Activated naive CD4-positive, alpha-beta T cell treated with anti-CD3 and anti-CD28 coated beads, Interleukin-2, amount 10 ng/mL, durations not matched to agents 7 days and 5 days (primary cell): ENCODE results near the gene B3GAT2.
A peak's percentile ranks its signal among the peaks of the same experiment; 100 is the strongest.

ENCODE experiments used
- CTCF ChIA-PET: fragments of 350-600 bp; sonication (Branson Sonifier 250); formaldehyde crosslinking; loops from one replicate; lab custom pipeline; 2021; ENCODE audit warnings: antibody characterized with exemption; lab: Charles Lee
- DNase-seq: peaks from one replicate; pipeline ENCODE4 v3.0.0-alpha.2; 2020
- H3K27ac Mint-ChIP-seq: one replicate; pipeline ENCODE4 v1.8.0; 2021; ENCODE audit warnings: mild to moderate bottlenecking, moderate library complexity, mixed read lengths
- H3K27me3 Mint-ChIP-seq: one replicate; pipeline ENCODE4 v1.8.0; 2021; ENCODE audit warnings: mild to moderate bottlenecking, mixed read lengths
- H3K36me3 Mint-ChIP-seq: one replicate; pipeline ENCODE4 v1.8.0; 2021; ENCODE audit warnings: mixed read lengths
- H3K4me1 Mint-ChIP-seq: one replicate; pipeline ENCODE4 v1.8.0; 2021; ENCODE audit warnings: mixed read lengths
- H3K4me3 Mint-ChIP-seq: one replicate; pipeline ENCODE4 v1.8.0; 2021; ENCODE audit warnings: mild to moderate bottlenecking, moderate library complexity, mixed read lengths
- H3K9me3 Mint-ChIP-seq: one replicate; pipeline ENCODE4 v1.8.0; 2021; ENCODE audit warnings: mixed read lengths

The B3GAT2 gene

GRCh38 chr6:70956451-70957283, at the start of gene B3GAT2:
Gene B3GAT2, minus strand, starts transcription at chr6:70957060. Its CDS starts 631 bp downstream, at chr6:70956429.
- Mint-ChIP-seq H3K27me3 (peaks cover 74% of the 10 kb centered on the region), H3K4me3 (peak within 1 kb of the TSS; percentile 66), H3K36me3 (no peaks in the 10 kb centered on the region), H3K9me3 (no peaks in the 10 kb centered on the region), H3K4me1 (peaks cover 22% of the 10 kb centered on the region), H3K27ac (peak within 1 kb of the TSS; percentile 42)
- peak; percentile 21 for DNase-seq
- CTCF ChIA-PET, result interaction anchor here (0.9 to 2.1 kb wide), 20 partner anchors 8 to 662 kb away, joined by 3 to 14 read pairs (median 4); partner anchors contain the start of gene FAM135A

GRCh38 chr6:70998148-70998547, 41.3 kb upstream of the B3GAT2 start:
- Mint-ChIP-seq H3K9me3 (no peaks in the 10 kb centered on the region), H3K4me3 (no peak overlapping the region), H3K36me3 (no peaks in the 10 kb centered on the region), H3K27ac (no peak overlapping the region), H3K27me3 (peaks cover 5% of the 10 kb centered on the region), H3K4me1 (no peaks in the 10 kb centered on the region)
- CTCF ChIA-PET, result no interaction called here
- no peak for DNase-seq

- DNase-seq, result no peak
- CTCF ChIA-PET, result no interaction called here
- Mint-ChIP-seq H3K9me3 (no peaks in the 10 kb centered on the region), H3K4me3 (no peak overlapping the region), H3K27ac (no peak overlapping the region), H3K4me1 (no peaks in the 10 kb centered on the region), H3K36me3 (no peaks in the 10 kb centered on the region), H3K27me3 (peaks cover 5% of the 10 kb centered on the region)
These were observed 40.5 kb upstream of the B3GAT2 start for GRCh38 chr6:70997379-70997778.

GRCh38 chr6:70996106-70996505, 39.2 kb upstream of the B3GAT2 start:
- Mint-ChIP-seq H3K27me3 (peaks cover 5% of the 10 kb centered on the region), H3K27ac (no peak overlapping the region), H3K4me3 (no peak overlapping the region), H3K4me1 (no peaks in the 10 kb centered on the region), H3K36me3 (no peaks in the 10 kb centered on the region), H3K9me3 (no peaks in the 10 kb centered on the region)
- no peak for DNase-seq
- CTCF ChIA-PET, result no interaction called here

- Mint-ChIP-seq H3K4me3 (no peak overlapping the region), H3K27me3 (peaks cover 5% of the 10 kb centered on the region), H3K36me3 (no peaks in the 10 kb centered on the region), H3K4me1 (no peaks in the 10 kb centered on the region), H3K27ac (no peak overlapping the region), H3K9me3 (no peaks in the 10 kb centered on the region)
- CTCF ChIA-PET, result interaction anchor here (0.9 kb wide), 1 partner anchor 15 kb away, joined by 3 read pairs; no protein-coding TSS in a partner anchor
- no peak for DNase-seq
These were observed 38.6 kb upstream of the B3GAT2 start for GRCh38 chr6:70995411-70995810.

GRCh38 chr6:70991253-70991652, 34.4 kb upstream of the B3GAT2 start:
- no peaks in the 10 kb centered on the region for H3K9me3 Mint-ChIP-seq
- H3K4me1 Mint-ChIP-seq, result no peaks in the 10 kb centered on the region
- no peaks in the 10 kb centered on the region for H3K36me3 Mint-ChIP-seq
- CTCF ChIA-PET, result interaction anchor here (0.7 kb wide), 1 partner anchor 16 kb away, joined by 3 read pairs; no protein-coding TSS in a partner anchor
- H3K27ac Mint-ChIP-seq, result no peak overlapping the region
- no peaks in the 10 kb centered on the region for H3K27me3 Mint-ChIP-seq
- DNase-seq, result no peak
- no peak overlapping the region for H3K4me3 Mint-ChIP-seq

GRCh38 chr6:70985156-70985555, 28.3 kb upstream of the B3GAT2 start:
- DNase-seq, result no peak
- no peak overlapping the region for H3K27ac Mint-ChIP-seq
- CTCF ChIA-PET, result no interaction called here
- no peaks in the 10 kb centered on the region for H3K36me3 Mint-ChIP-seq
- no peaks in the 10 kb centered on the region for H3K4me1 Mint-ChIP-seq
- no peak overlapping the region for H3K4me3 Mint-ChIP-seq
- no peaks in the 10 kb centered on the region for H3K27me3 Mint-ChIP-seq
- H3K9me3 Mint-ChIP-seq, result no peaks in the 10 kb centered on the region

GRCh38 chr6:70982747-70983146, 25.9 kb upstream of the B3GAT2 start:
- no peaks in the 10 kb centered on the region for H3K27me3 Mint-ChIP-seq
- H3K4me3 Mint-ChIP-seq, result no peak overlapping the region
- no peaks in the 10 kb centered on the region for H3K4me1 Mint-ChIP-seq

GRCh38 chr6:70980727-70981126, 23.9 kb upstream of the B3GAT2 start:
- Mint-ChIP-seq H3K4me3 (no peak overlapping the region), H3K9me3 (no peaks in the 10 kb centered on the region), H3K4me1 (no peaks in the 10 kb centered on the region), H3K27me3 (no peaks in the 10 kb centered on the region), H3K36me3 (no peaks in the 10 kb centered on the region), H3K27ac (no peak overlapping the region)
- no peak for DNase-seq
- CTCF ChIA-PET, result no interaction called here

More at GRCh38 chr6:70982747-70983146, 25.9 kb upstream of the B3GAT2 start:
- no peak for DNase-seq
- CTCF ChIA-PET, result no interaction called here
- Mint-ChIP-seq H3K27ac (no peak overlapping the region), H3K9me3 (no peaks in the 10 kb centered on the region), H3K36me3 (no peaks in the 10 kb centered on the region)

GRCh38 chr6:70973604-70974003, 16.7 kb upstream of the B3GAT2 start:
- peaks cover 2% of the 10 kb centered on the region for H3K9me3 Mint-ChIP-seq
- CTCF ChIA-PET, result no interaction called here
- no peak for DNase-seq
- H3K27ac Mint-ChIP-seq, result no peak overlapping the region
- no peaks in the 10 kb centered on the region for H3K4me1 Mint-ChIP-seq
- H3K27me3 Mint-ChIP-seq, result peaks cover 3% of the 10 kb centered on the region
- no peak overlapping the region for H3K4me3 Mint-ChIP-seq
- H3K36me3 Mint-ChIP-seq, result no peaks in the 10 kb centered on the region

GRCh38 chr6:70967049-70967448, 10.2 kb upstream of the B3GAT2 start:
- Mint-ChIP-seq H3K27ac (no peak overlapping the region), H3K4me3 (no peak overlapping the region), H3K4me1 (no peaks in the 10 kb centered on the region), H3K27me3 (peaks cover 3% of the 10 kb centered on the region), H3K9me3 (no peaks in the 10 kb centered on the region), H3K36me3 (no peaks in the 10 kb centered on the region)
- CTCF ChIA-PET, result no interaction called here
- DNase-seq, result no peak

GRCh38 chr6:70957284-70957617, 391 bp upstream of the B3GAT2 start:
- peaks cover 69% of the 10 kb centered on the region for H3K27me3 Mint-ChIP-seq
- no peaks in the 10 kb centered on the region for H3K9me3 Mint-ChIP-seq
- peaks cover 22% of the 10 kb centered on the region for H3K4me1 Mint-ChIP-seq
- H3K27ac Mint-ChIP-seq, result no peak overlapping the region
- H3K36me3 Mint-ChIP-seq, result no peaks in the 10 kb centered on the region
- no peak for DNase-seq
- CTCF ChIA-PET, result interaction anchor here (2.1 kb wide), 1 partner anchor 647 kb away, joined by 7 read pairs; no protein-coding TSS in a partner anchor
- H3K4me3 Mint-ChIP-seq, result peak overlapping the region; percentile 15

GRCh38 chr6:70956191-70956450, 739 bp downstream of the B3GAT2 start:
- Mint-ChIP-seq H3K27ac (peak overlapping the region; percentile 42), H3K27me3 (peaks cover 74% of the 10 kb centered on the region), H3K36me3 (no peaks in the 10 kb centered on the region), H3K4me3 (peak overlapping the region; percentile 66), H3K9me3 (no peaks in the 10 kb centered on the region), H3K4me1 (peaks cover 22% of the 10 kb centered on the region)
- no peak for DNase-seq
- CTCF ChIA-PET, result interaction anchor here (0.9 to 2.0 kb wide), 25 partner anchors 8 to 735 kb away, joined by 3 to 14 read pairs (median 4); partner anchors contain the start of genes FAM135A and SDHAF4

- CTCF ChIA-PET, result interaction anchor here (0.5 to 2.0 kb wide), 32 partner anchors 9 to 734 kb away, joined by 3 to 14 read pairs (median 3); partner anchors contain the start of genes FAM135A and SDHAF4
- Mint-ChIP-seq H3K9me3 (no peaks in the 10 kb centered on the region), H3K27me3 (peaks cover 74% of the 10 kb centered on the region), H3K27ac (peak overlapping the region; percentile 42), H3K4me3 (peak overlapping the region; percentile 66), H3K4me1 (peaks cover 22% of the 10 kb centered on the region), H3K36me3 (no peaks in the 10 kb centered on the region)
- peak; percentile 90 for DNase-seq
These were observed 1.2 kb downstream of the B3GAT2 start for GRCh38 chr6:70955441-70956190.
